ENCODE measurements around the gene SIAH3.

SIAH3 gene

DNA sequence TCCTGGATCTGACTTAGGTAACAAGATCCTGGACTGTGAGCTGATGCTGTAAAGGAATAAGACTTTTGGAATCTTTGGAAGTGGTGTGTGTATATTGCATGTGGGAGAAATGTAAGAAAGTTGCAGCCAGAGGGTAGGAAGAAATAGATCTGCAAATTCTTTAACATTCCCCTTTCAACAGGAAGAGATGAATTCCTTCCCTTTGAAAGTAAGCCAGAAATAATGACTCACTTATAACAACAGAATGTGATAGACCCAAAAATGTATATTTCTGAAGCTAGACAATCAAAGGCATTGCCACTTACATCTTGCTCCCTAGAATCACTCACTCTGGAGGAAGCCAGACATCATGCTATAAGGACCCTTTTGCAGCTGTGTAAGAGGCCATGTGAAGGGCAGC is 9.8 kb upstream of the SIAH3 start:
- no peak for DNase-seq

- DNase-seq: no peak
Observed at GRCh38 chr13:45860240-45860639, 8.7 kb upstream of the SIAH3 start.

GRCh38 chr13:45859705-45860104 is 8.2 kb upstream of the SIAH3 start:
- no peak for DNase-seq

DNA sequence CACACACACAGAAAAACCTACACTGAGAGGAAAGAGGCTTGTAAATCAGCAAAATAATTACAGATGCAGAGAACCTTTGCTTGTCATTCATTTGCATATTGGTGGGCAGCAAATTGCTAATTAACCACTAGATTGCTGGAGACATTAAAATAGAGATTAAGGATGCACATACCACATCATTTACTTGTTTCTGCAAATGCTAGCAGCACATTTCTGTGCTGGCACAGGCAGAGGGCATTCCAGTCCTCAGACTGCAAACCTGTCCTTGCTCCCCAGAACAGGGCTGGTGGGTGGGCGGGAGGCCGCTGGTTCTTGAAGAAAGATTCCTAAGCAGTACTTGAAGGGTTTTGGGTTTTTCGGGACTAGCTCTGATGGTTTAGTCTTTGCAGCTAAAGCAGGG is 941 bp upstream of the SIAH3 start:
- no peak for DNase-seq

- DNase-seq: peak in 1 of 2 experiments; percentile 71
Observed at GRCh38 chr13:45851956-45852355, 403 bp upstream of the SIAH3 start.

DNA sequence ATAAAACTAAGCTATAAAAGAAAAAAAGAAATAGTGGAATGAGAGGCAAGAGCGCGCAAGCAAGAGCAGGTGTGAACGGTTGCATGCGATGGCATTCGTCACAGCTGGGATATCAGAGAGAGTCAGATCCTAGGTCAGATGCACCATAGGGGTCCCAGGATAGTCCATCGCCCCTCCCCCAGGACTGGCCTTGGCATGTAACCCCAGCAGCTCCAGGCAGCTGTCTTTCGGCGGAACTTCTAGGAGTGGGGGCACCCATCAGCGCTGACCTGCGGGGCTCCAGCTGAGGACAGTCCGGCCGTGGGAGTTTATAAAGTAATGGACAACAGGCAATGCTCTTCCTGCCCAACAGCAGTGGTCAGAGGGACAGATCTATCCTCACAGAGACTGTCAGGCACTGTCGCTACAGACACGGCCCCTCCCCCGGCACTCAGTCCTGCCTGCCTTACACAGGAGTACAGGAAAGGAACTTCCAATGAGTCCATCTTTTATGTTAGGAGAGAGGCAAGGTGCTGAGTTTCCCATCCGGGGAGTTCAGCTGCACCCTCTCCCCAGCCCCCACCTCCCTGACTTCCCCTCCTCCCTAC is 1.4 kb downstream of the SIAH3 start:
- DNase-seq: peak in 1 of 2 experiments; percentile 32

GRCh38 chr13:45849408-45849807 is 2.1 kb downstream of the SIAH3 start:
- DNase-seq: no peak

- DNase-seq: peak; percentile 24 to 61
Observed at GRCh38 chr13:45847554-45848224, 3.9 kb downstream of the SIAH3 start.

GRCh38 chr13:45846681-45847080 is 4.9 kb downstream of the SIAH3 start:
- DNase-seq: no peak

- DNase-seq: peak; percentile 85 to 91
Observed at GRCh38 chr13:45838171-45838745, 13.3 kb downstream of the SIAH3 start.

DNA sequence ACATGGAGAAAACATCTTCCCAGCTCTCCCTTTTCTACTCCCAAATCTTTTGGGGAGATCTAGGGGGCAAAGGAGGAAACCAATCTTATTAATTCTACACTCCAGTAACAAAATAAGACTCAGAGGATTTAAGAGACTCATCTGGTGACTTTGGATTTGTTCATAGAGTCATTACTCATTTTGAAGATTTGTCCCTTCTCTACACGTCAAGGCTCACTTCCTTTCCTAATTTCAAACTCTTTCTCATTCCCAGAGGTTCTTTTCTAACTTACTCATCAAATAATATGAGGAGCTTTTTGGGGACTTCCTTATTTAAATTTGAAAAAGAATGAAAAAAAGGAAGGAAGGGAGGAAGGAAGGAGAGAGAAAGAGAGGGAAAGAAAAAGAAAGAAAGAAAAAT is 14.4 kb downstream of the SIAH3 start:
- no peak for DNase-seq

GRCh38 chr13:45834411-45834994 is 17.1 kb downstream of the SIAH3 start:
- DNase-seq: no peak

- no peak for DNase-seq
Observed at GRCh38 chr13:45833663-45834375, 17.7 kb downstream of the SIAH3 start.

DNA sequence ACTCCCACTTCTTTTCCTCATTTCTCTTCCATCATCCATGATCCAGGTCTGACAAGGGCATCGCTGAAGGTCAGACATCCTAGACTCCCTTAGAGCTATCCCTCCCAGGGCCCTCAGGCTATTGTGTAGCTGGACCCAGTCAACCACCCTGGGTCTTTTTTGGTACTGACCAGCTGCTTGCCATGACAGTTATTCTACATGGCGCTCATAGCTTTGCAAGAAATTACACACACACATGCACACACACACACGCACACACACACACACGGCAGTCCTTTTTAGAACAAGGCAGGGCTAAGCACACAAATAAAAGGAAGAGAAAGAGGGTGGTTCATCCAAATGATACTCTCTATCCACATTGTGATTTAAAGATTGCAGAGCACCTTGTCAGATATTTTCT is 18.3 kb downstream of the SIAH3 start:
- DNase-seq: no peak

- DNase-seq: no peak
Observed at GRCh38 chr13:45831851-45832250, 19.7 kb downstream of the SIAH3 start.

DNA sequence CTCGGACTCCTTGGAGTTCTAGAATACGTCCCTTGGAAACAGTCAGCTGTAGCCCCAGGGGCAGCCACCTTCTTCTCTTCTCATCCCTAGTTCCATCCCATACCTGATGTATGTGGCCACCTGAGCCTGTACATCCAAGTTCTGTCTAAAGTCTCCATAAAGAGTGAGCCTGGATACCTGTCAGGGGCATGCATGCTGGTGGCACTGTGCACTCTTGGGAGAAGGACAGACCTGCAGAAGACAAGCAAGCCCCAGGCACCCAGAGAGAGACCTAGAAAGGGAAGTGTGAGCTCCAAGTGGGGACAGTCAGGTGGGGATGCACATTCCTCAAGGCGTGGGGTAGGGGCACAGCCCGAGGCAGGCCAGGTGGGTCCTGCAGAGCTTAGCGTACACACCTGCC is 21.4 kb downstream of the SIAH3 start:
- no peak for DNase-seq

DNA sequence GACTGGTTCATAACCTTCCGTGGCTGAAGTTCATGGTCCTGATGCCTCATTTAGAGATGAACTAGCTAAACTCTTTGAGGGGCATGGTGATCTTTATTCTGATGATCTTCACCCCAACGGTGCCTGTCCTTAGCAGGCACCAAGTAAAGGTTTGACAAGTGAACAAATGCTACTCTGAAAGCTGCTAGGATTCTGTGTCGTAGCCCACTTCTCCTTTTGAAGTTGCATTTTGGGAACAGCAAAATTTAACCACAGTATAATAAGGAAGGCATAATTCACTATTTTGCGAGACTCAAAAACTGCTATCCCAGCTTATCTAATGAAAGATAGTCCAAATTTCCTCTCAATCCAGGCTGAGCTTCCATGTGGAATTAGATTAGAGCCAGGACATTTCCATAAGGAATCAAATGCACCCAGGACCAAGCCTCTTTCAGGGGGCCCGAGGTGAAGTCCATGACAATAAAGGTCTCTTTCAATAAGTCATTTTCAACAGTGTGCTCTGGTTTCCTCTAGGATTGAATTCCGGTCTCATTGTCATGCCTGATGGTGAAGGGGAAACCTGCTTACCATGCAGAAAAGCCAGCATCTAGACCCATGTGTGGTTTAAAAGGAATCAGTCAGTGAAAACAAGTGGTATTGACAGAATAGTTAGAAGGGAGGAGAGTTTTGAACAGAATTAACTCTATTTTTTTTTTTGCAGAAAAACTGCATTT is 23.1 kb downstream of the SIAH3 start:
- no peak for DNase-seq

GRCh38 chr13:45827318-45827717 is 24.2 kb downstream of the SIAH3 start:
- no peak for DNase-seq

DNA sequence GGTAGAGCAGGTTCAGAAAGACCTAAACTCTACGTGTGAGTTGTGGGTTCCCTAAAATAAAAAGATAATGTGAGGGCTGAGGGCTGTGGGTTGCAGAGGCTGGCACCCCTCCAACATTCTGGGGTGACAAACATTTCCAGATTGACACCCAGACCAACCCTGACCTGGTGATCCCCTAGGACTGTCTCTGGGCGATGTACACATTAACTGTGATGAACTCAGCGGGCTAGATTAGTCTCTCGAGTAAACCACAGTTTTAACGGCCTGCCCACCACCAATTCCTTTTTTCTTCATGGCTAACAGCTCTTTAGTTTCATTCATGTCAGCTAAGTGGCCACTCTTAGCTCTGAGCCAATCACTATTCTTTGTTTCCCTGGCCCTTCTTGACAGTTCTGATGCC is 24.8 kb downstream of the SIAH3 start:
- DNase-seq: no peak

- DNase-seq: no peak
Observed at GRCh38 chr13:45825387-45825650, 26.2 kb downstream of the SIAH3 start.

DNA sequence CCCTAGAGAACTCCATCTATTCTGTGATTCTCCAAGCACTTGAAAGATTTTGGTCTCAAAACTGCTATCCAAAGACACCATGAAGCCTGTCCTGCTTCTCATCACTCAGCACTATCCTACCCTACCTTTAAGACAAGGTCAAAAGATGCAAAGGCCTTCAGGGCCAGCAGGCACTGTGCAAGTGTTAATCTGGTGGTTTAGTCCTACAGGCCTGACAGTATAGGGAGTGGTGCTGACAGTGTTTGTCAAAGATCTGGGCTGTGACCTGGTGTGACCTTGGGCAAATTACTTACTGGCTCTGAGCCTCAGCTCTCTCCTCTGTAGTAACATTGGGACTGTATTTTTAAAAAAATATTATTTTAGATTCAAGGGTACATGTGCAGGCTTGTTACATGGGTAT is 28.0 kb downstream of the SIAH3 start:
- no peak for DNase-seq

- no peak for DNase-seq
Observed at GRCh38 chr13:45821811-45822210, 29.7 kb downstream of the SIAH3 start.

Data from NCI-H524 (cell line).